ENCODE measurements around the gene BTBD7.

GRCh38 chr14:93308686-93309345 is 24.0 kb downstream of the BTBD7 start:
- no peak for TF ChIP-seq CTCF (IDR thresholded peaks at IDR 0.05)
- no peak for TF ChIP-seq POLR2AphosphoS5 (IDR thresholded peaks at IDR 0.05; ENCODE audit: low read depth, low read length)

Measured in Panc1 (cell line).